Activated CD8-positive, alpha-beta T cell treated with anti-CD3 and anti-CD28 coated beads for 36 hours (primary cell): ENCODE data around the gene PLP2. TPM values are rescaled to one million over a fixed set of nuclear protein-coding genes. Genes with fewer than 3 reads are reported as not detected.

Experiments
- ATAC-seq: fragments of 200-7000 bp; cut with Tn5 transposase; one replicate; pipeline ENCODE4 v1.10.0; 2021; ENCODE audit warnings: mild to moderate bottlenecking, moderate library complexity
- CTCF ChIA-PET: fragments of 350-600 bp; sonication (Branson Sonifier 250); formaldehyde crosslinking; loops from one replicate; lab custom pipeline; 2021; ENCODE audit warnings: antibody characterized with exemption; lab: Charles Lee
- POLR2A ChIA-PET: fragments of 350-600 bp; sonication (Branson Sonifier 250); formaldehyde crosslinking; loops from one replicate; lab custom pipeline; 2021; ENCODE audit warnings: antibody characterized with exemption; lab: Charles Lee
- DNase-seq: peaks from one replicate; pipeline ENCODE4 v3.0.0-alpha.2; 2020
- H3K27ac Mint-ChIP-seq: one replicate; pipeline ENCODE4 v1.8.0; 2021; ENCODE audit warnings: mild to moderate bottlenecking, mixed read lengths
- H3K27me3 Mint-ChIP-seq: one replicate; pipeline ENCODE4 v1.8.0; 2021; ENCODE audit warnings: mixed read lengths
- H3K36me3 Mint-ChIP-seq: one replicate; pipeline ENCODE4 v1.8.0; 2021; ENCODE audit warnings: low read depth, mixed read lengths
- H3K4me1 Mint-ChIP-seq: one replicate; pipeline ENCODE4 v1.8.0; 2021; ENCODE audit warnings: low read depth, mixed read lengths
- H3K4me3 Mint-ChIP-seq: one replicate; pipeline ENCODE4 v1.8.0; 2021; ENCODE audit warnings: mild to moderate bottlenecking, moderate library complexity, mixed read lengths
- H3K9me3 Mint-ChIP-seq: one replicate; pipeline ENCODE4 v1.8.0; 2021; ENCODE audit warnings: mixed read lengths
- intact Hi-C: fragments of 100-400 bp; cut with micrococcal nuclease; formaldehyde crosslinking; loops from one replicate; pipeline ENCODE4 v1.10.0; 2022
- total RNA-seq, 2 experiments: library from RNA; stranded (reverse); gene quantifications; one replicate each; pipeline ENCODE4 v1.2.3, GENCODE V29; 2021
- TF ChIP-seq, protein P1 (sequence below): fragments of 200-600 bp; IDR thresholded peaks from one replicate; pipeline ENCODE4 v1.8.0; 2022; ENCODE audit warnings: antibody characterized with exemption, mild to moderate bottlenecking

Gene PLP2
- total RNA-seq, 2 experiments from 2014 or later: 130 to 136 TPM

DNA sequence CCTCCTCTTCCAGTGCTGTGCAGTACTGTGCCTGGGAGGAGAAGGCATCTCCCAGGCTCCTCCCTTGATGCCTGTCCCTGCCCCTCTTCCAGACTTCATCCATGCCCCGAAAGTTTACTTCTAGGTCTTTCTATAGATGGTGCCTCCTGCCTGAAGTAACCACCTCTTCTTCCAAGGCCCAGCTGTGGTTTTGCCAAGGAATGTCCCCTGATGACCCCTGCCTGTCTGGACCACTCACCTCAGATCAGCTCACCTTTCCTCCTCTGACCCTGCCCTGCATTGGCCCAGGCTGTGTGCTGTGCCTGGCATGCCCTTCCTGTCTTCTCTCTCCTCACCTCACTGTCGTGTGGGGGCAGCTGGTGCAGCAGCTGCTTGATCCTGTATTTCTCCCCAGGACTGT lies 7.7 kb downstream of the PLP2 start:
- ChIA-PET POLR2A (no interaction called here), CTCF (interaction anchor here (2.6 kb wide), 1 partner anchor 14 kb away, joined by 9 read pairs; no protein-coding TSS in a partner anchor)
- Mint-ChIP-seq H3K27me3 (no peaks in the 10 kb centered on the region), H3K9me3 (no peaks in the 10 kb centered on the region), H3K4me1 (peaks cover 11% of the 10 kb centered on the region), H3K27ac (no peak overlapping the region), H3K4me3 (no peak overlapping the region), H3K36me3 (peaks cover 39% of the 10 kb centered on the region)
- intact Hi-C loops: no loop called here
- TF ChIP-seq, protein P1, sequence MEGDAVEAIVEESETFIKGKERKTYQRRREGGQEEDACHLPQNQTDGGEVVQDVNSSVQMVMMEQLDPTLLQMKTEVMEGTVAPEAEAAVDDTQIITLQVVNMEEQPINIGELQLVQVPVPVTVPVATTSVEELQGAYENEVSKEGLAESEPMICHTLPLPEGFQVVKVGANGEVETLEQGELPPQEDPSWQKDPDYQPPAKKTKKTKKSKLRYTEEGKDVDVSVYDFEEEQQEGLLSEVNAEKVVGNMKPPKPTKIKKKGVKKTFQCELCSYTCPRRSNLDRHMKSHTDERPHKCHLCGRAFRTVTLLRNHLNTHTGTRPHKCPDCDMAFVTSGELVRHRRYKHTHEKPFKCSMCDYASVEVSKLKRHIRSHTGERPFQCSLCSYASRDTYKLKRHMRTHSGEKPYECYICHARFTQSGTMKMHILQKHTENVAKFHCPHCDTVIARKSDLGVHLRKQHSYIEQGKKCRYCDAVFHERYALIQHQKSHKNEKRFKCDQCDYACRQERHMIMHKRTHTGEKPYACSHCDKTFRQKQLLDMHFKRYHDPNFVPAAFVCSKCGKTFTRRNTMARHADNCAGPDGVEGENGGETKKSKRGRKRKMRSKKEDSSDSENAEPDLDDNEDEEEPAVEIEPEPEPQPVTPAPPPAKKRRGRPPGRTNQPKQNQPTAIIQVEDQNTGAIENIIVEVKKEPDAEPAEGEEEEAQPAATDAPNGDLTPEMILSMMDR: no peak
- DNase-seq (no peak), ATAC-seq (no peak)

DNA sequence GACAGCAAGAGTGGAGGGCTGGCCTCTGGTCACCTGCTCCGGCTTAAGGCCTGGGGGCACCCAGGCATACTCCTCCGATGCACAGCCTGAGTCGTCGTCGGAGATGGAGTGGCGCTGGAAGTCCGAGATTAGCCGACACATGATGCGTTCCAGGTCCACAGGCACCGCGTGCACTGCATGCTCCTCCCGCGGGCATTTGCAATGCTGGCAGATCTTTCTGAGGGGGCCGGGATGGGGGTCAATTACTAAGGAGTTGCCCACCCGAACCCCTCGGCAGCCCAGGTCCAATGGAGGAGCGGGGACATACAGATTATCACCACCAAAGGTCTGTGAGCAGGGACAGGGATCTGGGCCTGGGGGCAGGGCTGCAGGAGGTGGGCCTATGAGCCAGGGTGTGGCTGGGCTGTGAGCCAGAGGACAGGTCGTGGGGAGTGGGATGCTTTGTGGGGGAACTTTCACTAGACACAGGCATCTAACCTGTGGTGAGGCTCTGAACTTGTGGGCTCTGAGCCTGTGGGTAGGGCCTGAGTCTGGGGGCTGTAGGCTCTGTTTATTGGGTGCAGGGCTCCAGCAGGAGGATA lies 12.1 kb downstream of the PLP2 start:
- Mint-ChIP-seq H3K9me3 (no peaks in the 10 kb centered on the region), H3K27me3 (no peaks in the 10 kb centered on the region), H3K27ac (no peak overlapping the region), H3K4me1 (peaks cover 6% of the 10 kb centered on the region), H3K36me3 (peaks cover 26% of the 10 kb centered on the region), H3K4me3 (no peak overlapping the region)
- ChIA-PET POLR2A (interaction anchor here (1.0 kb wide), 1 partner anchor 15 kb away, joined by 3 read pairs; no protein-coding TSS in a partner anchor), CTCF (interaction anchor here (1.0 kb wide), 1 partner anchor 9 kb away, joined by 3 read pairs; no protein-coding TSS in a partner anchor)
- TF ChIP-seq, protein P1: no peak
- intact Hi-C loops: no loop called here
- DNase-seq: no peak
- ATAC-seq: no peak

DNA sequence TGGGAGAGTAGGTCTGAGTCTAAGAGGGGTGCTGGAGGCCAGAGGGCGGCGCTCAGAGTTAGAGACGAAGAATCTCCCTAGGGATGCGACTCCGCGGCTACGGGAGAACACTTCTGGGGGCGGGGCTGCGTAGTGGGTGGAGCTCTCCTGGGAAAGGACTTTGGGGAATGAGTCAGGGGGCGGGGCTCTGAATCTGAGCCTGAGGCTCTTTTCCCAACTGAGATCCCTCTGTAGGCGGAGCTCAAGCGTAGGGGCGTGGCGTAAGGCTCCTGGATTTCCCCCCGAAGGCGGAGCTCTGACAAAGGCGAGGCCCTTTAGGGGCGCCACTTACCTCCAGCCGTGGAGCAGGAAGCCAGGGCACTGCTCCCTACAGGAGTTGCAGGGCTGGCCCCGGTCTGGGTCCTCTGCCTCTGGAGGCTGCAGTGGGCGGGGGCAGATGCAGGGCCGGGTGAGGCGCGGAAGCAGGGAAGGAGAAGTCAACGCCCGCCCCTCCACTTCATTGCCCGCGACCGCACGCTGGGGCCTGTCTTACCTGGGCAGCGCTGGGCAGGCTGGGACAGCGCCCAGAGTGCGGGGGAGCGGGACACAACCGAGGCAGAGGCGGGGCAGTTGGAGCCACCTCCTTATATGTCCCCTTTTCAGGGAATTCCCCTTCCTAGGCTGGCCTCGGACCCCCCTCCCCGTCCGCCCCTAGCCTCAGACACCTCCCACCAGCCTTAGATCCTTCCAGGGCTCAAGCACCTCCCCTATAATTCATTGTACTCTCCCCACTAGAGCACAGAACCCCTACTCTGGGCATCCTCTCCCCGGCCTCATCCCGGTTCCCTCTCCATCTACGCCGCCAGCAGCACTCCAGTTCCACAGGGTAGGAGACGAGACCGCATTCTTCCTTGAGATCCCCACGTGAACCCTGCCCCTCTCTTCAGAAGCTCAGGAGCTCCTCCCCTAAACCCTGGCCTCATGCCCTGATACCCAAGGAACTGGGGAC lies 12.9 kb downstream of the PLP2 start:
- Mint-ChIP-seq H3K4me3 (peak overlapping the region; percentile 84), H3K27ac (peak overlapping the region; percentile 82), H3K9me3 (no peaks in the 10 kb centered on the region), H3K36me3 (peaks cover 20% of the 10 kb centered on the region), H3K27me3 (no peaks in the 10 kb centered on the region), H3K4me1 (peaks cover 6% of the 10 kb centered on the region)
- TF ChIP-seq, protein P1: no peak
- ChIA-PET POLR2A (interaction anchor here (1.0 to 1.4 kb wide), 4 partner anchors 12 to 104 kb away, joined by 3 to 6 read pairs (median 4); no protein-coding TSS in a partner anchor), CTCF (interaction anchor here (1.0 to 1.2 kb wide), 2 partner anchors 8 to 17 kb away, joined by 3 read pairs; no protein-coding TSS in a partner anchor)
- DNase-seq (peak; percentile 66), ATAC-seq (peak; percentile 64)
- intact Hi-C loops: no loop called here

DNA sequence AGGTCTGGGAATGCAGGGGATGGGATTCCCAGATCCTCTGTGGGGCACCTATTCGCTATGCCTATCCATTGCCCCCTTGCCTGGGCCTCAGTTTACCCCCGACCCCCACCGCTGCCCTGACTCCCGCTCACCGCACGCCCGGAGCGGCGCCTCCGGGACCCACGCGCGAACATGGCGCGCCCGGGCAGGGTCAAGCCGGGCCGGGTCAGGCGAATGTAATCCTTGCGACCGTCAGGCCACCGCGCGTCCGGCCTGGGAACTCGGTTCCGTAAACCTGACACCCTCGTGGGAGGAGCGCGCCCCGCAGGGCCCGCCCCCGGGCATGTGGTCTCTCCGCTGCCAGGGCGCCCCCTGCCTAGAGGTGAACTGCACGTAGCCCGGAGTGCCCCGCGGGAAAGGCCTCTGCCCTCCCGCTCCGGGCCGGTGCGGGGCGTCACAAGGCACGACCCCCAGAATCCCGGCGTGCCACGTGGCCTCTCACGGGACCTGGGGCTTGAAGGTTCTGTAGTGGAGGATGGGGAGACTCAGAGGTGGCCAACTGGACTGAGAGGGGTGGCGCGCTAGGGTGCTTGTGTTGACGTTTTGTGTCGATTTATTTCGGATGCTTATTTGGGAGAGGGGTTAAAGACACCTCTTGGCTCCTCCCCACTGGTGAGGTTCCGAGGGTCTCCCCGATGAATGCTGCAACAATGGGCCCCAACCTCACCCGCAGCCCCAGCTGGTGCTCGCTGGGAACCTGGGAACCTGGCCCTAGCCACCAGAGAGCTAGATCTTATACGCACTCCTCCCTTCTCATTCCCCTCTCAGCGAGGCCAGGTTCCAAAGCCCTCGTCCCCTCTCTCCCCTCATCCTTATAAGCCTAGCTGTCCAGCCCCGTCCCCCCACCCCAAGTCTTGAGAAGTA lies 14.7 kb downstream of the PLP2 start, which contains the start of gene PRICKLE3:
Gene PRICKLE3, minus strand, starts transcription at position 249 of the 903 bp plus-strand sequence. Its CDS starts 76 bp downstream, at position 173.
- DNase-seq: peak; percentile 85
- Mint-ChIP-seq H3K9me3 (no peaks in the 10 kb centered on the region), H3K4me3 (peak within 1 kb of the TSS; percentile 84), H3K4me1 (peaks cover 8% of the 10 kb centered on the region), H3K27me3 (no peaks in the 10 kb centered on the region), H3K27ac (peak within 1 kb of the TSS; percentile 82), H3K36me3 (peaks cover 13% of the 10 kb centered on the region)
- ATAC-seq: peak; percentile 18
- CTCF ChIA-PET: no interaction called here
- intact Hi-C loops: no loop called here
- POLR2A ChIA-PET: interaction anchor here (1.0 kb wide), 1 partner anchor 274 kb away, joined by 3 read pairs; no protein-coding TSS in a partner anchor
- TF ChIP-seq, protein P1: peak; percentile 57
